HUES6 (cell line): ENCODE data around the gene ITPR1.

Source experiments
- H3K27ac ChIP-seq: 2 replicates; pipeline ENCODE4 v1.7.0; 2013; ENCODE audit warnings: low read depth, mild to moderate bottlenecking, low read length, inconsistent platforms
- H3K27me3 ChIP-seq: 2 replicates; pipeline ENCODE4 v1.6.1; 2013; ENCODE audit warnings: low read length; ENCODE audit not compliant: control insufficient read depth, insufficient read depth
- H3K36me3 ChIP-seq: 2 replicates; pipeline ENCODE4 v1.6.1; 2013; ENCODE audit warnings: low read length; ENCODE audit not compliant: control insufficient read depth, insufficient read depth
- H3K4me1 ChIP-seq: 2 replicates; pipeline ENCODE4 v1.6.1; 2013; ENCODE audit warnings: low read length; ENCODE audit not compliant: control insufficient read depth, insufficient read depth
- H3K4me3 ChIP-seq: 2 replicates; pipeline ENCODE4 v1.5.1; 2013; ENCODE audit warnings: low read depth, low read length
- H3K9ac ChIP-seq: one replicate; pipeline ENCODE4 v1.6.1; 2013; ENCODE audit warnings: mild to moderate bottlenecking, low read length
- H3K9me3 ChIP-seq: 2 replicates; pipeline ENCODE4 v1.6.1; 2013; ENCODE audit warnings: low read depth, low read length; ENCODE audit not compliant: control insufficient read depth, insufficient read depth

The ITPR1 gene

DNA sequence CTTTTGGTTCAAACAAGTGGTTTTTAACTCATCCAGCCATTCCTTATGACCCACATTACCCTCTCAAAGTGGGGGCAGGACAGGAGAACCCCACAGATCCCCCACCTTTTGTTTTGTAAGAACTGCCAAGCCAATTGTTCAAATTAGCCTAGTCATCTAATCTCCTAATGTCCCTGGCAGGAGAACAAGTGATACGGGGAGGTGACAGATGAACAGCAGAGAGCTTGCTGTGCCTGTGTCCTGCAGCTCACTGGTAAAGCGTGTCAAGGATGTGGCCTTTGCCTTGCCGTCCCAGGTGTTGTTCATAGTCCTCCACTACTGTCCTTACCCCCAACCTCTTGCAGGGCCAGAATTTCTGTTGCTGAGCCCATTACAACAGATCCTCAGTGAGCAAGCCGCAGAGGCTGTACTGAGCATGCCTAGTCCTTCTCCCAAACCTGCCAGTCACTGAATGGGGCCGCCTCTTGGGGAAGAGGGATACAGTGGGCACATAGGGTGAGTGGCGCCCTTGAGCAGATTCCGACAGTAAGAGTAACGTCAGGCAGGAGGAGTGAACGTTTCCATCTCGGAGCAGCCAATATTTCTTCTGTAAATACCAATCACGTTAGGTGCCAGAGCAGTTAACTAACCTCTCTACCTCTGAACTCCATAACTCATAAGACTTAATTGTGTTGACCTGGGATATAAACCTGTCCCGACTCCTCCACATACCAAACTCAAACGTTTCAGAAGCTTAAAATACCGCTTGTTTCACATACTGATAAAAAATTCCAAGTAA is 87.4 kb downstream of the ITPR1 start:
- Histone ChIP-seq H3K4me1 (peaks cover 29% of the 10 kb centered on the region), H3K27ac (no peak overlapping the region), H3K4me3 (no peak overlapping the region), H3K9me3 (no peaks in the 10 kb centered on the region), H3K36me3 (no peaks in the 10 kb centered on the region), H3K27me3 (no peaks in the 10 kb centered on the region), H3K9ac (no peak overlapping the region)

DNA sequence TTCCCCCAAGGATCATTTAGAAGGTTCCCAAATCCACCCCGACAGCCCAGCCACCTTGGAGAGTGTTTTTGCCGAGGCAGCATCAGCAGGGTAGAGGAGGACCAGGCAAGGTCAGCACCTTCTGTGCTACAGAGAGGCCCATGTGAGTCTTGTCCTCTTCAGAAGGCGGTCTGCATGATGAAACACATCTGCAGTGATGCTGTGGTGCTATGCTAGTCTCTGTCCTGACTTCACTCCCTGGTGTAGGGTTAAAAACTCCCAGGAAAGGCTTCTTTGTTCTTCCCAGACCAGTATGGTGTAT is 87.9 kb downstream of the ITPR1 start:
- no peaks in the 10 kb centered on the region for H3K27me3 ChIP-seq
- H3K4me1 ChIP-seq, result peaks cover 29% of the 10 kb centered on the region
- H3K27ac ChIP-seq, result no peak overlapping the region
- no peak overlapping the region for H3K4me3 ChIP-seq
- H3K9ac ChIP-seq, result no peak overlapping the region
- no peaks in the 10 kb centered on the region for H3K36me3 ChIP-seq
- H3K9me3 ChIP-seq, result no peaks in the 10 kb centered on the region

DNA sequence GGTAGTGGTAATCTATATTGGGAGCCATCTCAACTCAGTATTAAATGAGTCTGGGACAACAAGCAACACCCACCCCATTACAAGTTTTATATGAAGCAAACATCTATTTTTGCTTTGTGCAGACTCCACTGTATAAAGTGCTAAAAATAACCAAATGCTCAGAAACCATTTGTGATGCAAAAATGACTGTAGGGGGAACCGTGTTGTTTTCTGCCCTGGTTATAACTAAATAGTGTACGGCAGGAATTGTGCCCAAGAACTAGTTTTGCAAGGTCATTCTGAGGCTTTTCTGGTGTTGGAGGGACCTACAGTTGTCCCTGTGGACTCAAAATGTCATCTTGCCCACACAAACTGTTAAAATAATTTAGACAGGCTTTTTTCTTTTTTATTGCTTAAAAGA is 88.3 kb downstream of the ITPR1 start:
- Histone ChIP-seq H3K9me3 (no peaks in the 10 kb centered on the region), H3K4me3 (no peak overlapping the region), H3K27me3 (no peaks in the 10 kb centered on the region), H3K9ac (no peak overlapping the region), H3K27ac (no peak overlapping the region), H3K36me3 (no peaks in the 10 kb centered on the region), H3K4me1 (peaks cover 29% of the 10 kb centered on the region)

DNA sequence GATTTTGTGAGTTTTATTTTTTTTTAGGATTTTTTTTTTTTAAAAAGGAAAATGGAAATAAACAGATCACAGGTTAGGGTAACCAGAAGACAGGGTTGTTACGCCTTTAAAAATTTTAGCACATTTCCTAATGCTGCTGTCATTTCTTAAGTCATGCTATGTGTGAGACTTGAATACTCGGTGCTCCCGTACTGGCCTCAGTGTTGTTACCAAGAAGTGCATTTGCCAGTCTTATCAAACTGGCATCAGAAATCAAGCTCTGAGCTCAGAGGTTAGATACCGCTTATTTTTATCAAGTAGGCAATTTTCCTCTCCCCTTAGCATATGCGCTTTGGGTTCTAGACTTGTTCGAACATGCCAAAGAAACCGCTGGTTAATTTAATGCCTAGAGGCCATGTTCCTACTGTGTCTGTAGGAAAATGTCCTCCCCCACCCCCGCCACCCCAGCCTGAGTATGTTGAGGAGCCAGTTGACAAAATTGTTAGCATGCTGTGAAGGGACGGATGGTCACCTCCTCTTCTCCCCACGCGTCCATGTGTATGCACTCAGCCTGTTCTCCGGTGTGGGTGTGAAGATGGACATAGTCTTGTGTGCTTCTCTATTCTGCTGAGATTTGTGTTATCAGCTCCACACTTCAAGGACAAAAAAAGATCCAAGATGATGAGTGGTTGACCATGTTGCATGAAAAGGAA is 88.9 kb downstream of the ITPR1 start:
- H3K36me3 ChIP-seq, result no peaks in the 10 kb centered on the region
- no peak overlapping the region for H3K9ac ChIP-seq
- H3K27me3 ChIP-seq, result no peaks in the 10 kb centered on the region
- no peaks in the 10 kb centered on the region for H3K9me3 ChIP-seq
- H3K27ac ChIP-seq, result no peak overlapping the region
- H3K4me1 ChIP-seq, result peaks cover 29% of the 10 kb centered on the region
- no peak overlapping the region for H3K4me3 ChIP-seq

- Histone ChIP-seq H3K9ac (no peak overlapping the region), H3K36me3 (no peaks in the 10 kb centered on the region), H3K4me3 (no peak overlapping the region), H3K27ac (no peak overlapping the region), H3K4me1 (peaks cover 29% of the 10 kb centered on the region), H3K9me3 (no peaks in the 10 kb centered on the region), H3K27me3 (no peaks in the 10 kb centered on the region)
These were observed 89.5 kb downstream of the ITPR1 start for GRCh38 chr3:4582624-4583023.

- Histone ChIP-seq H3K9ac (no peak overlapping the region), H3K9me3 (no peaks in the 10 kb centered on the region), H3K36me3 (no peaks in the 10 kb centered on the region), H3K4me1 (peaks cover 29% of the 10 kb centered on the region), H3K27me3 (no peaks in the 10 kb centered on the region), H3K27ac (no peak overlapping the region), H3K4me3 (no peak overlapping the region)
These were observed 90.3 kb downstream of the ITPR1 start for GRCh38 chr3:4583416-4583815.

GRCh38 chr3:4584456-4585249 is 91.5 kb downstream of the ITPR1 start:
- no peaks in the 10 kb centered on the region for H3K36me3 ChIP-seq
- H3K4me3 ChIP-seq, result no peak overlapping the region
- H3K27ac ChIP-seq, result no peak overlapping the region
- no peaks in the 10 kb centered on the region for H3K9me3 ChIP-seq
- no peaks in the 10 kb centered on the region for H3K27me3 ChIP-seq
- no peak overlapping the region for H3K9ac ChIP-seq
- H3K4me1 ChIP-seq, result peaks cover 34% of the 10 kb centered on the region

GRCh38 chr3:4586381-4586780 is 93.2 kb downstream of the ITPR1 start:
- Histone ChIP-seq H3K4me3 (no peak overlapping the region), H3K9me3 (no peaks in the 10 kb centered on the region), H3K27me3 (no peaks in the 10 kb centered on the region), H3K9ac (no peak overlapping the region), H3K4me1 (peaks cover 25% of the 10 kb centered on the region), H3K36me3 (no peaks in the 10 kb centered on the region), H3K27ac (no peak overlapping the region)

- Histone ChIP-seq H3K36me3 (no peaks in the 10 kb centered on the region), H3K9ac (no peak overlapping the region), H3K4me1 (peaks cover 21% of the 10 kb centered on the region), H3K27ac (no peak overlapping the region), H3K9me3 (no peaks in the 10 kb centered on the region), H3K27me3 (no peaks in the 10 kb centered on the region), H3K4me3 (no peak overlapping the region)
These were observed 94.1 kb downstream of the ITPR1 start for GRCh38 chr3:4587061-4587837.

DNA sequence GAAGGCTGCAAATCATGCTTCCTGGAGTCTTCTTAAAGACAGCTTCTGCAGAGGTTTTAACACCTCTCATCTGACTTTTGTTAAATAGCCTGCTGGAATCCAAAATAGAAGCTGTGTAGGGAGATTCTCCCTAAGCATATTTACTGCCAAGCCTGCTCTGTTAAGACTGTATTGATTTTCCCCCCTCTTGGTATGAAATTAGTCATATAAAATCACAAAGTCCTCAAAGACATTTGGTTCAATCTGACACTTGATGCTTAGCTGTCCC is 94.6 kb downstream of the ITPR1 start:
- Histone ChIP-seq H3K4me1 (peaks cover 18% of the 10 kb centered on the region), H3K9me3 (no peaks in the 10 kb centered on the region), H3K27ac (no peak overlapping the region), H3K4me3 (no peak overlapping the region), H3K36me3 (no peaks in the 10 kb centered on the region), H3K9ac (no peak overlapping the region), H3K27me3 (no peaks in the 10 kb centered on the region)

DNA sequence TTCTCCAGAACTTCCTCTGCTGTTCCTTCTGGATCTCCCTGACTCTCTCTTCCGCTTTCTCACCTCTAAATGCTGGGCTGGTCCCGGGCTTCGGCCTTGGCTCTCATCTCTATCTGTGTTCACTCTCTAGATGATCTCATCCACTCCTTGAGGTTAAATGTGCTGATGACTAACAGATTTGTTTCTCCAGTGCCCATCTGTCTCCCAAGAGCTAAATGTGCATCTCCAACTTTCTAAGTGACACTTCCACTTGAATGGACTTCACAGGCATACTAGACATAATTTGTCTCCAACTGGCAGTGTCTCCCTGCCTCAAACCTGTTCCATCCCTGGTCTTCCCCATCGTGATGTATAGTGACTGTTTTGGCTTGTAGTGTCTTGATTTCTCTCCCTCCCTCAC is 95.3 kb downstream of the ITPR1 start:
- no peaks in the 10 kb centered on the region for H3K9me3 ChIP-seq
- no peaks in the 10 kb centered on the region for H3K27me3 ChIP-seq
- no peak overlapping the region for H3K9ac ChIP-seq
- H3K27ac ChIP-seq, result no peak overlapping the region
- H3K4me3 ChIP-seq, result no peak overlapping the region
- H3K36me3 ChIP-seq, result no peaks in the 10 kb centered on the region
- peaks cover 15% of the 10 kb centered on the region for H3K4me1 ChIP-seq
